GM21786 (cell line): ENCODE measurements around the gene CD276.

Source experiments
- ATAC-seq: cut with Tn5 transposase; IDR thresholded peaks from one replicate; pipeline ENCODE4 v1.9.1; 2021; ENCODE audit not compliant: unreplicated experiment

The CD276 gene

GRCh38 chr15:73746883-73747282, 62.7 kb downstream of the CD276 start:
- ATAC-seq: no peak

GRCh38 chr15:73747847-73748590, 63.8 kb downstream of the CD276 start:
- no peak for ATAC-seq

GRCh38 chr15:73748730-73749129, 64.5 kb downstream of the CD276 start:
- ATAC-seq: no peak

- ATAC-seq: no peak
These were observed 65.3 kb downstream of the CD276 start for GRCh38 chr15:73749533-73749932.

- no peak for ATAC-seq
These were observed 65.8 kb downstream of the CD276 start for GRCh38 chr15:73749971-73750370.

- no peak for ATAC-seq
These were observed 66.3 kb downstream of the CD276 start for GRCh38 chr15:73750438-73750837.

GRCh38 chr15:73750951-73751350, 66.8 kb downstream of the CD276 start:
- no peak for ATAC-seq

GRCh38 chr15:73751511-73751898, 67.3 kb downstream of the CD276 start:
- no peak for ATAC-seq

- no peak for ATAC-seq
These were observed 68.0 kb downstream of the CD276 start for GRCh38 chr15:73751899-73752805.

GRCh38 chr15:73752806-73753193, 68.6 kb downstream of the CD276 start:
- ATAC-seq: no peak

GRCh38 chr15:73753250-73754130, 69.3 kb downstream of the CD276 start, which contains the start of gene INSYN1:
Gene INSYN1 (minus strand): TSS chr15:73753351. CDS start chr15:73751130, 2,221 bp downstream.
- no peak for ATAC-seq

GRCh38 chr15:73754461-73754860, 70.3 kb downstream of the CD276 start:
- ATAC-seq: no peak

GRCh38 chr15:73755481-73755880, 71.3 kb downstream of the CD276 start:
- no peak for ATAC-seq

- no peak for ATAC-seq
These were observed 71.8 kb downstream of the CD276 start for GRCh38 chr15:73755946-73756345.

- ATAC-seq: no peak
These were observed 72.2 kb downstream of the CD276 start for GRCh38 chr15:73756390-73756789.

- no peak for ATAC-seq
These were observed 72.8 kb downstream of the CD276 start for GRCh38 chr15:73756947-73757513.

- ATAC-seq: no peak
These were observed 73.4 kb downstream of the CD276 start for GRCh38 chr15:73757571-73757970.

- no peak for ATAC-seq
These were observed 74.3 kb downstream of the CD276 start for GRCh38 chr15:73758461-73758860.

GRCh38 chr15:73760330-73761329, 76.4 kb downstream of the CD276 start:
- no peak for ATAC-seq

GRCh38 chr15:73763931-73764330, 79.7 kb downstream of the CD276 start:
- ATAC-seq: no peak
